HG03159 (cell line): Measurements from ENCODE around the gene SLC22A17.

Experiments
- ATAC-seq: cut with Tn5 transposase; IDR thresholded peaks from one replicate; pipeline ENCODE4 v1.9.1; 2021; ENCODE audit warnings: mild to moderate bottlenecking, moderate library complexity; ENCODE audit not compliant: unreplicated experiment

Gene SLC22A17

DNA sequence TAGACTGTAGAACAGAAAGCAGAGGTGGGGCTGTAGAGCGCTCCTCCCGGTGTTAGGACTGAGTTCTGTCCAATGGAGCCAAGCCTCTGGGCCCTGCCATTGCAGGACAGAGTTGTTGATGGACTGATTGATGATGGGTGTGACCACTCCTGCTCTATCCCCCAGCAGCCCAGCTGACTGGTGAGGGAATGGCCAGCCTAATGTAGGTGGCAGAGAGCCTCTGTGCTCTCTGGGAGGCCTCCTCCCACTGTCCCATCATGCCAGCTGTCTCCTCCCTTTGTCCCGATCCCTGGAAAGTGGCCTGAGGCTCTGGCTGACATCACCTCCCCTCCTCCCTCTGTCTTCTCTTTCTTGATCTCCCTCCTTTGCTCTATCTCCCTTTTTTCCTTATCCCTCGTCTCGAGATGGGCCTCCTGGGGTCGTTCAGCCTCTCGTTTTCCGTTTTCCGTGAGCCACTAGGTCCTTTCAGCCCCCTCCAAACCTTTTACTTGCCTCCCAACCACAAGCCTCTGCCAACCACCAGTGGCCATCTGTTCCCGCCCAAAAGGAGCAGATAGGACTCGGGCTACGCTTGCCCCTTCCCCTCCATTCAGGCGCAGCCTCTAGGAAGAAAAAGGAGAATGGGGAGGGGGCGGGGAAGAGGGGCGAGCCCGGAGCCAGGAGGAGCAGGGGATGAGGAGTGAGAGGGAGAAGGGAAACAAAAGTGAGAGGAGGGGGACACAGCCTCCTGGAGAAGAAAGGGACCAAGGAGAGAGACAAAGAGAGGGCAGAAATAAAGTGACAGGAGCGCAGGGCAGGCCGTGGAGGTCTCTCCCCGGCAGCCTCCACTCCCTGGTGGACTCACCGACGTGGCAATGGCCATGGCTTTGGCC lies 11.7 kb upstream of the SLC22A17 start:
- no peak for ATAC-seq

DNA sequence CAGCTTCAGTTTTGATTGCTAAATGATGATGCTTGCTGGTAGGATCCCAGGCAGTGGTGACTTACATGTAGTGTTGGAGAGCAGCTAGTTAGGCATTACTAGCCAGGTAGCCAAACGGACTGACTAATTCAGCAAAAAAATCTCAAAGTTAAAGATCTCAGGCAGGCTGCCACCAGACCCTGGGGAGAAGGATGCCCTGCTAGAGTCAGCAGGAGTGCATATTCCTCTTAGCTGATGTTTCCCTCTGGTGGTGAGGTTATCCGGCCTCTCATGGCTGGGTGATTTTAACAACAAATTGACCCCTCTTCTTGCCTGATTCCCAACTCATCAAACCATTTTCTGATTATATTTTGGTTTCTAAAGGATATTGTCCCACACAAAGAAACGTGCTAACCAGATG lies 9.5 kb upstream of the SLC22A17 start:
- ATAC-seq: no peak

- ATAC-seq: no peak
These were observed 9.1 kb upstream of the SLC22A17 start for GRCh38 chr14:23361763-23362162.

- no peak for ATAC-seq
These were observed 8.6 kb upstream of the SLC22A17 start for GRCh38 chr14:23361320-23361719.

DNA sequence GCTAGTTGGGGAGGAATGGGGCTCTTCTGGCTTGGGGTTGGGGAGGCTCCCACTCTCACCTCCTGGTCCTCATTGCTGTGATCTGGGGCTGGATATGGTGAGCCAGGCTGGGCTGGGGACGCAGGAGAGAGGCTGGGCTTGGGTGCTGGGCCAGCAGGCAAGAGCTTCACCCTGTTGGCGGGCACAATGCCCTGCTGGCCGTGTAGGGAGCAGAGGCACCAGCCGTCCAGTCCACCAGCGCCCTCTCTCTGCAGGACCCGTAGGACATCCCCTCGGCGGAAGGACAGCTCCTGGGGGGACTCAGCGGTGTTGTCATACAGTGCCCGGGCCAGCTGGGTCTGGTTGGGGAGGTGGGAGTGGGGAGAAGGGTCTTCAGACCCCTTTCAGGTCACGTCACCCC lies 7.8 kb upstream of the SLC22A17 start:
- no peak for ATAC-seq

DNA sequence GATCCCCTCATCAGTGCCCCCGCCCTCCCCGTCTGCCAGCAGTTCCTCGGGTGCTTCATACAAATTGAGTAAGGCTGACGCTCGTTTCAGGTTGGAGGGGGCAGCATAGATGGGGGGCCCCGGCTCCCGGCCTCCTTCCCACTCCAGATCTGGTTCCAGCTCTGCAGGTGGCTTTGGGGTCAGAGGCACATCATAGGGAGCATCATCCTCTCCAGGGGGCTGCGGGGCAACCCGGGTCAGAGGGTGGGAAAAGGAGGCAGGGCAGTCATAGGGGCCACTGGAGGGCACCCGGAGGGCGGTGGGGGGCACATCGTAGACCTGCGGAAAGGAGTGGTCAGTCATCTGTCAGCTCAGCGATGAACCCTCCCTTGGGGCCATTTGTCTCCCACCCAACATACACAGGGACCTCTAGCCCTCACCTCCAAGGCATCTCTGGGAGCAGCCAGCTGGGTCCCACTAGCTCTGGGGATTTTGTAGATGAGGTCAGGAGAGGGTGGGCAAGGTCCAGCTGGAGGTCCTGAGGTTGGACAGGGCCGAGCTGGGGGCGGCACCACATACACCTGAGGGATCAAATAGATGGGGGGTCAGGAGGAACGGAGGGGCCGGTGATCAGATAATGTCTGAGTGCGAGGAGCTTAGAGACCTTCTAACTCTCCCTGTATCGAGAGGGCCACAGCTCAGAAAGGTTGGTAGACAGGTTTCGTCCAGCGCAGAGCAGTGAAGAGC lies 7.2 kb upstream of the SLC22A17 start:
- ATAC-seq: no peak

- ATAC-seq: no peak
These were observed 6.5 kb upstream of the SLC22A17 start for GRCh38 chr14:23359167-23359626.

GRCh38 chr14:23358553-23359166 lies 6.0 kb upstream of the SLC22A17 start:
- no peak for ATAC-seq

DNA sequence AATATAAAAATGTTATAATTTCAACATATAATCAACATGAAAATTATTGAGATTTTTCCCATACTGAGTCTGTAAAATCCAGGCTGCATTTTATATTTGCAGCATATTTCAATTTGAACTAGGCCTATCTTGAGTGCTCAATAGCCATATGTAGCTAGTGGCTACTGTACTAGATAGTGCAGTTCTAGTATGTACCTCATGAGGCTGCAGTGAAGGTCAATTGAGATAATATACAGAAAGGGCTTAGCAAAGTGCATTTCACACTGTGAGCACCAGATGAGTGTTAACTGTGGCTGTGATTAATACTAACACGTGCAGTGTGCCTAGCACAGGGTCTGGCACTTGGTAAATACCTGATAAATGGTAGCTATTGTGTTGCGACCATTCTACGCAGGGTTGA lies 5.4 kb upstream of the SLC22A17 start:
- ATAC-seq: no peak

GRCh38 chr14:23357261-23357660 lies 4.6 kb upstream of the SLC22A17 start:
- ATAC-seq: no peak

GRCh38 chr14:23356662-23357061 lies 4.0 kb upstream of the SLC22A17 start:
- ATAC-seq: no peak

DNA sequence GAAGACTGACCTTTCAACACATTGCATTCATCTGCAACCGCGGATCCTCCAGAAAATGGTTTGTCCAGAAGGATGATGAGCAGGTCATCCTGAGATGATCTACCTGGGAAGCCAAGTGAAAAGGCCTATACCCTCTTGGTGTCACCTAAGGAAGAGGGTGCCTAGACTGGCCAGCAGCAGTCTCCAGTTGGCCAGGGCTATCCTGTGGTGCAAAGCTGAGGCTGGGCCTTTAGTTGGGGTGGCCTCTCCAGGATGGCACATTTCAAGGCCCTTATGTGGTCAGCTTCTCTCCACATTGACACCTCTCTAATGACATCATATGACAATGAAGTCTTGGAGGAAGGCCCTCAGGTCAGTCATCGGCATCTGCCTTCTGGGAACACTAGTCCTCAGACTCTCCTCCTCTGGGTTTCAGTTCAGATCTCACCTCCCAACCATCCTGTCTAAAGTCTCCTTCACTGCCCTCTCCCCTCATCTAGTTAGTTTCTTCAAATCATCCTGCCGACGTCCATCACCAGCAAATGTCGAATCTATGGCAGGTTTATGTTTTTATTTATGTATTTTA lies 3.3 kb upstream of the SLC22A17 start:
- no peak for ATAC-seq

DNA sequence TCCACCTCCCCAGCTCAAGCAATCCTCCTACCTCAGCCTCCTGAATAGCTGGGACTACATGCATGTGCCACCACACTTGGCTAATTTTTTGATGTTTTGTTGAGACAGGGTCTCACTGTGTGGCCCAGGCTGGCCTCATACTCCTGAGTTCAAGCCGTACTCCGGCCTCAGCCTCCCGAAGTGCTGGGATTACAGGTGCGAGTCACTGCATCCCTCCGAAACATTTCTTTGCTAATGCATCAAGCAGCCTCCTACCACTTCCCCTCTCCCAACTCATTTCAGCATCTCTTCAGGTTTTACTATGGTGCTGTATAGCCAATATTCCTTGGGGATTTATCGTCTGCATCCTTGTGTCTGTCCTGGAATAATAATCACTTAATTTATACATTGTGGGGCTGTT lies 2.3 kb upstream of the SLC22A17 start:
- ATAC-seq: no peak

DNA sequence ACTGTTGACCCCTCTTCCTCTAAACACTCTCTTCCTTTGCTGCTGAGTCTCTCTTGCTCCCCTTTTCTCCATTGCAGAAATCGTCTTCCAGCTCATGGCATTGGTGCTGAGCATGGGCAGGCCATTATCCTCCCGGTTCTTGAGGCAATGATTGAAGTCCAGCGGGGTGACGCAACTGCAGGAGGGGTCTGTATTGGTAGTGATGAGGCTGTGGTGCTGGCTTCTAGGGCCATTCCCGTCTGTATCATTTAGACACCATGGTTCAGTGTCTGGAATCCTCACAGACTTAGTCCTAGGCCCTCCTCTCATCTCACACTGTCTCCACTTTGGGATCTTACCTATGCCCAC lies 720 bp upstream of the SLC22A17 start:
- no peak for ATAC-seq

GRCh38 chr14:23351681-23352505 lies 794 bp downstream of the SLC22A17 start:
- no peak for ATAC-seq

DNA sequence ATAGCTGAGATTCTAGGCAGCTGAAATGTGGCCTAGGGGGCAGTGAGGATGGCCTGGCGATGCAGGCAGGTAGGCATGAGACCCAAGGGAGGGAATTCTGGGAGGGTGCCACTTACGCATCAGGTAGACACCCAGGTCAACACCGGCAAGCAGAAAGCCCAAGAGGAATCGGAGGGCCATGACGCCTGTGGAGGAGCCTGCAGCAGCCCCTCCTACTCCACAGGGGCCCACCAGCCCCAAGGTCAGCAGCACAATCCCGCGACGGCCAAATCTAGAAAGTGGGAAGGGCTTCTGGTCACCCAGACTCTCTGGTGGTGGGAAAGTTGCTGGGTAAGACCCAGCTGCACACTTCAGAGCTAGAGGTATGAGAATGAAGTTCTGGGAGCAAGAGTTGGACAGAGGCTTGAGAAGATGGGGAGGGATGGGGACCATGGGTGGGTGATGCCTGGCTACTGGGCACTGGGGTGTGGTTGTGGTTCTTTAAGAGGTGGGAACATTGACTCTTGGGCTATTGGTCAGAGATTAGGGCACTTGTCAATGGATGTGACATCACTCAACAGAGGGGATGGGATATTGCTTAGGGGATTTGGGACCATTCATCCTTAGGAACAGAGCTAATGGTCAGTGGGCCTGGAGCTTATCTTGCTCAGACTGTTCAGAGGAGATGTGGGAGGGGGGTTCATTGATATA lies 3.4 kb downstream of the SLC22A17 start:
- ATAC-seq: no peak

DNA sequence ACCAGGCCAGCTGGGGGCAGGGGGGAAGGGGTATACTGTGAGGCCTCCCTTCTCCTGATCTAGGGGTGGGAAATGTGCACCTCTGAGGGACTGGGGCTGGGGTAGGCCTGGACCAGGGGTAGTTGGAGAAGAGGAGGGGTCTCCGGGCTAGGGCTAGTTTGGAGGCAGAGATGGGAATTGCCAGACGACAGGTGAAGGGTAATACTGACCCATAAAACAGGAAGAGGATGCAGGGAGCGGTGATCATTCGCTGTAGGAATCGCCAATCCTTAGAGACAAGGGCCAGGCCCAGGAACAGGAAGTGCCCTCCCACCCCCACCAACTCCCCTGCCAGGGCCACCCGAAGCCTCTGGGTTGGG lies 4.4 kb downstream of the SLC22A17 start:
- no peak for ATAC-seq

- no peak for ATAC-seq
These were observed 5.0 kb downstream of the SLC22A17 start for GRCh38 chr14:23347406-23348296.
